ENCODE measurements around the gene KAT7. TPM values are rescaled to one million over a fixed set of nuclear protein-coding genes. Genes with fewer than 3 reads are reported as not detected.

The KAT7 gene
- total and polyA plus RNA-seq, 4 donors: 8.7 to 87.5 (median 35.7) TPM

DNA sequence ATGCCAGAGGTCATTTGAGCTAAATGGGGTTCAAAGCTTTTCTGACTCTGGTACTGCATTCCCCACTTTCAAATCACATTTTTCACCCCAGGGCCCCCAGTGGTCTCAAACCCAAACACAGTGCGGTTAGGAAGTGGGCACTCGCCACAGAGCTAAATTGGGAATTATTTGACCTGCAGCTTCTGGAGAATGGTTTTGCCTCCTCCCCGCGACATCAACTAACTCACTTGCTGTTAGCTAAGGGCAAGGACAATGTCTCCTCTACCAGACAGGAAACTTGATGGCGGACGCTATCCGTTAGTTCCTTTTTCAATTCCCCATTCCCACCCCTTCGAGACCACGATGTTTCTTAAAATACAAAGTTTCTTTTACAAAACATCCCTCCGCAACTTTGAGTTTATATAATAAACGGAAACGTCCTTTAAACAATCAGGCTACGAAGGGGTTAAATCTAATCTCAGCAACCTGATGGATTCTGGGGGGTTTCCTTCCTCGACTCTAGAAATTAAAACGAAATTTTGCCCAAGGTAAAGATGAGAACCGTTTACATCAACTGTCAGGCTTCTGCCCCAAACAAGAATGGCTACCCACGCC lies 500 bp upstream of the KAT7 start:
- WGBS, 2 donors: 0 to 2% methylated on average over 17 of the region's 17 CpGs
- H3K4me1 ChIP-seq (ENCODE audit: control insufficient read depth in 5 of 5, insufficient read depth in 5 of 5, low read length in 5 of 5): peaks cover 0 to 18% (median 6%) of the 10 kb centered on the region in 5 donors
- ATAC-seq (ENCODE audit: insufficient read depth, low FRiP score): no peak

DNA sequence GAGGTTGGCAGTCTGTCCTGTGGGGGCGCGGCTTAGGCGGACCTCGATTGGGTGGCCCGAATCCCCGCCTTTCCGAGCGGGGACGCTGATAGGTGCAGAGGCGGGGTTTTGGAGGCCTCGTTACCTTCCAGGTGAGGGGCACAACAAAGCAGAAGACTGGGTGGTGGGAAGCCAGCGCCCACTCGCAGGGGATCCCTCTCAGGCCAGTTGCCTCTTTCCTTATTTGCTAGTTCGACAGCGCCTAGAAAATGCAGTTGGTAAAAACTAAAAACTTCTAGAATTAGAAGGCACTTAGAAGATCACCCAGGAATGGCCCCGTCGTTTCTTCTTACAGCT lies 730 bp downstream of the KAT7 start:
- Histone ChIP-seq H3K4me3 (peak overlapping the region; percentile 62), H3K4me1 (ENCODE audit: control insufficient read depth in 5 of 5, insufficient read depth in 5 of 5, low read length in 5 of 5) (peaks cover 0 to 18% (median 6%) of the 10 kb centered on the region in 5 donors), H3K9me3 (ENCODE audit: control insufficient read depth in 4 of 4, insufficient read depth in 3 of 4, low read length in 3 of 4) (no peaks in the 10 kb centered on the region), H3K27ac (ENCODE audit: low read depth in 1 of 2, low read length in 1 of 2) (peak overlapping the region in 1 of 2 donors; percentile 35), H3K36me3 (ENCODE audit: control insufficient read depth in 4 of 4, insufficient read depth in 4 of 4, low read length in 4 of 4) (peaks cover 9 to 22% (median 14%) of the 10 kb centered on the region in 4 donors), H3K27me3 (ENCODE audit: control insufficient read depth in 3 of 3, insufficient read depth in 3 of 3, low read length in 2 of 3) (no peaks in the 10 kb centered on the region), H3K9ac (ENCODE audit: insufficient read depth in 1 of 2, low read length in 2 of 2) (peak overlapping the region in 1 of 2 donors; percentile 47)
- 3 to 4% methylated on average over 17 of the region's 17 CpGs for WGBS, 2 donors
- ATAC-seq (ENCODE audit: insufficient read depth, low FRiP score) (no peak), DNase-seq (no peak)
- TF ChIP-seq, protein P1, sequence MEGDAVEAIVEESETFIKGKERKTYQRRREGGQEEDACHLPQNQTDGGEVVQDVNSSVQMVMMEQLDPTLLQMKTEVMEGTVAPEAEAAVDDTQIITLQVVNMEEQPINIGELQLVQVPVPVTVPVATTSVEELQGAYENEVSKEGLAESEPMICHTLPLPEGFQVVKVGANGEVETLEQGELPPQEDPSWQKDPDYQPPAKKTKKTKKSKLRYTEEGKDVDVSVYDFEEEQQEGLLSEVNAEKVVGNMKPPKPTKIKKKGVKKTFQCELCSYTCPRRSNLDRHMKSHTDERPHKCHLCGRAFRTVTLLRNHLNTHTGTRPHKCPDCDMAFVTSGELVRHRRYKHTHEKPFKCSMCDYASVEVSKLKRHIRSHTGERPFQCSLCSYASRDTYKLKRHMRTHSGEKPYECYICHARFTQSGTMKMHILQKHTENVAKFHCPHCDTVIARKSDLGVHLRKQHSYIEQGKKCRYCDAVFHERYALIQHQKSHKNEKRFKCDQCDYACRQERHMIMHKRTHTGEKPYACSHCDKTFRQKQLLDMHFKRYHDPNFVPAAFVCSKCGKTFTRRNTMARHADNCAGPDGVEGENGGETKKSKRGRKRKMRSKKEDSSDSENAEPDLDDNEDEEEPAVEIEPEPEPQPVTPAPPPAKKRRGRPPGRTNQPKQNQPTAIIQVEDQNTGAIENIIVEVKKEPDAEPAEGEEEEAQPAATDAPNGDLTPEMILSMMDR (IDR thresholded peaks at IDR 0.05; ENCODE audit: control extremely low read depth, extremely low read depth): no peak

More for the DNA sequence above, 500 bp upstream of the KAT7 start:
- no peaks in the 10 kb centered on the region for H3K9me3 ChIP-seq (ENCODE audit: control insufficient read depth in 4 of 4, insufficient read depth in 3 of 4, low read length in 3 of 4)
- TF ChIP-seq, protein P1 (IDR thresholded peaks at IDR 0.05; ENCODE audit: control extremely low read depth, extremely low read depth): no peak
- H3K9ac ChIP-seq (ENCODE audit: insufficient read depth in 1 of 2, low read length in 2 of 2): peak overlapping the region; percentile 84 to 91
- DNase-seq: peak in 1 of 3 donors; percentile 46
- H3K27ac ChIP-seq (ENCODE audit: low read depth in 1 of 2, low read length in 1 of 2): peak overlapping the region; percentile 88 to 98
- H3K36me3 ChIP-seq (ENCODE audit: control insufficient read depth in 4 of 4, insufficient read depth in 4 of 4, low read length in 4 of 4): peaks cover 8 to 13% (median 10%) of the 10 kb centered on the region in 4 donors
- no peaks in the 10 kb centered on the region for H3K27me3 ChIP-seq (ENCODE audit: control insufficient read depth in 3 of 3, insufficient read depth in 3 of 3, low read length in 2 of 3)
- peak overlapping the region; percentile 52 for H3K4me3 ChIP-seq

DNA sequence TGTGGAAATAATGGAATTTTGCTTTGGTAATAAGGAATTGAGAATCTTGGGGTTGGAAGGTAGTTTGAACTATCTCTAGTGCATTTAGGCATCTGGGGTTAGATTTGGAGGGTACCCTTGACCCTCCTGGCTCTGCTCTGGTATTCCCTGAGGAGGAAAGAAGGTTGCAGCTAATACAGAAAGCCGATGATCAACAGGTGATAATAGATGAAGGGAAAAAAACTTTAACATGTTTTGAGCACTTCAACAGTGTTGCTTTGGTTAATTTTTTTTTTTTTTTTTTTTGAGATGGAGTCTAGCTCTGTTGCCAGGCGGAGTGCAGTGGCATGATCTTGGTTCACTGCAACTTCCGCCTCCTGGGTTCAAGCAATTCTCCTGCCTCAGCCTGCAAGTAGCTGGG lies 4.8 kb downstream of the KAT7 start:
- Histone ChIP-seq H3K36me3 (ENCODE audit: control insufficient read depth in 4 of 4, insufficient read depth in 4 of 4, low read length in 4 of 4) (peaks cover 18 to 30% (median 24%) of the 10 kb centered on the region in 4 donors), H3K27ac (ENCODE audit: low read depth in 1 of 2, low read length in 1 of 2) (no peak overlapping the region), H3K4me3 (no peak overlapping the region), H3K9me3 (ENCODE audit: control insufficient read depth in 4 of 4, insufficient read depth in 3 of 4, low read length in 3 of 4) (no peaks in the 10 kb centered on the region), H3K9ac (ENCODE audit: insufficient read depth in 1 of 2, low read length in 2 of 2) (no peak overlapping the region), H3K4me1 (ENCODE audit: control insufficient read depth in 5 of 5, insufficient read depth in 5 of 5, low read length in 5 of 5) (peaks cover 0 to 12% (median 3%) of the 10 kb centered on the region in 5 donors), H3K27me3 (ENCODE audit: control insufficient read depth in 3 of 3, insufficient read depth in 3 of 3, low read length in 2 of 3) (no peaks in the 10 kb centered on the region)
- 96% methylated on average over 3 of the region's 3 CpGs for WGBS, 2 donors
- DNase-seq (no peak), ATAC-seq (ENCODE audit: insufficient read depth, low FRiP score) (no peak)
- TF ChIP-seq, protein P1 (IDR thresholded peaks at IDR 0.05; ENCODE audit: control extremely low read depth, extremely low read depth): no peak

DNA sequence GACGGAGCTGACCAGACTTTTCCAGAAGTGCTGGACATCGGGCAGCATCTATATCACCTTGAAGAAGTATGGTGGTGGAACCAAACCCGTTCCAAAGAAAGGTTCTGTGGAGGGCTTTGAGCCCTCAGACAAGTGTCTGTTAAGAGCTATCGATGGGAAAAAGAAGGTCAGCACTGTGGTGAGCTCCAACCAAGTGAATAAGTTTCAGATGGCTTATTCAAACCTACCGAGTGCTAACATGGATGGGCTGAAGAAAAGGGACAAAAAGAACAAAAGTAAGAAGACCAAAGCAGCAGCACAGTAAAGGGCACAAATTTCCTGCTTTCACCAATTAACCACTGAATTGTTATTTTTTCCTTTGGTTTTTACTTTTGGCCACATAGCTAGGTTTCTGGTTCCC lies 6.9 kb downstream of the KAT7 start:
- H3K9ac ChIP-seq (ENCODE audit: insufficient read depth in 1 of 2, low read length in 2 of 2): no peak overlapping the region
- 80 to 84% methylated on average over 5 of the region's 5 CpGs for WGBS, 2 donors
- H3K27me3 ChIP-seq (ENCODE audit: control insufficient read depth in 3 of 3, insufficient read depth in 3 of 3, low read length in 2 of 3): no peaks in the 10 kb centered on the region
- peaks cover 28 to 37% (median 31%) of the 10 kb centered on the region in 4 donors for H3K36me3 ChIP-seq (ENCODE audit: control insufficient read depth in 4 of 4, insufficient read depth in 4 of 4, low read length in 4 of 4)
- no peaks in the 10 kb centered on the region for H3K9me3 ChIP-seq (ENCODE audit: control insufficient read depth in 4 of 4, insufficient read depth in 3 of 4, low read length in 3 of 4)
- no peak overlapping the region for H3K4me3 ChIP-seq
- H3K4me1 ChIP-seq (ENCODE audit: control insufficient read depth in 5 of 5, insufficient read depth in 5 of 5, low read length in 5 of 5): peaks cover 0 to 2% (median 0%) of the 10 kb centered on the region in 5 donors
- ATAC-seq (ENCODE audit: insufficient read depth, low FRiP score) (no peak), DNase-seq (no peak)
- H3K27ac ChIP-seq (ENCODE audit: low read depth in 1 of 2, low read length in 1 of 2): no peak overlapping the region
- TF ChIP-seq, protein P1 (IDR thresholded peaks at IDR 0.05; ENCODE audit: control extremely low read depth, extremely low read depth): no peak
